ENCODE measurements around the gene AGRN. TPM values are rescaled to one million over a fixed set of nuclear protein-coding genes. Genes with fewer than 3 reads are reported as not detected.
"Not testable (repeated sequence)": the region's sequence is repeated elsewhere in the genome, so short reads cannot be mapped to it uniquely, and the experiment has no call there.

The AGRN gene
- total RNA-seq, 3 donors from 2014 or later (not counting 1 experiment from before 2014, with no cell fraction given), result 4.1 to 5.0 (median 4.6) TPM

DNA sequence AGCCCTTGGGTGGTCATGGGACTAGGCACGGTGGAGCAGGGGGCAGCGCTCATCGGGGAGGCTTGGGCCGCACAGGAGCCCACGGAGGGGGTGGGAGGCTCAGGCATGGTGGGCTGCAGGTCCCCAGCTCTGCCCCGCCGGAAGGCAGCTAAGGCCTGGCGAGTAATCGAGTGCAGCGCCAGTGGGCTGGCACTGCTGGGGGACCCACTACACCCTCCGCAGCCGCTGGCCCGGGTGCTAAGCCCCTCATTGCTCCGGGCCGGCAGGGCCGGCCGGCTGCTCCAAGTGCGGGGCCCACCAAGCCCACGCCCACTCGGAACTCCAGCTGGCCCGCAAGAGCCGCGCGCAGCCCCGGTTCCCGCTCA, 1.6 kb upstream of the AGRN start:
- H3K4me3 Mint-ChIP-seq; H3K36me3 ChIP-seq (ENCODE audit: control insufficient read depth, insufficient read depth, low read length); H3K27ac Mint-ChIP-seq; ATAC-seq; H3K4me3 ChIP-seq (ENCODE audit: low read length); H3K9me3 Mint-ChIP-seq; intact Hi-C loops (cut with micrococcal nuclease); H3K9me3 ChIP-seq (ENCODE audit: control insufficient read depth, insufficient read depth, low read length); H3K27ac ChIP-seq (ENCODE audit: low read length); H3K27me3 Mint-ChIP-seq (ENCODE audit: low read depth in 2 of 2); DNase-seq; H3K36me3 Mint-ChIP-seq: not testable (repeated sequence)
- H3K4me1 ChIP-seq (ENCODE audit: control insufficient read depth, insufficient read depth, low read length), result peaks cover 43% of the 10 kb centered on the region
- 96% methylated on average over 26 of the region's 26 CpGs for WGBS (ENCODE audit: insufficient coverage)
- peaks cover 11% of the 10 kb centered on the region for H3K27me3 ChIP-seq (ENCODE audit: control insufficient read depth, insufficient read depth, low read length)
- peaks cover 14 to 26% of the 10 kb centered on the region in 2 donors for H3K4me1 Mint-ChIP-seq

DNA sequence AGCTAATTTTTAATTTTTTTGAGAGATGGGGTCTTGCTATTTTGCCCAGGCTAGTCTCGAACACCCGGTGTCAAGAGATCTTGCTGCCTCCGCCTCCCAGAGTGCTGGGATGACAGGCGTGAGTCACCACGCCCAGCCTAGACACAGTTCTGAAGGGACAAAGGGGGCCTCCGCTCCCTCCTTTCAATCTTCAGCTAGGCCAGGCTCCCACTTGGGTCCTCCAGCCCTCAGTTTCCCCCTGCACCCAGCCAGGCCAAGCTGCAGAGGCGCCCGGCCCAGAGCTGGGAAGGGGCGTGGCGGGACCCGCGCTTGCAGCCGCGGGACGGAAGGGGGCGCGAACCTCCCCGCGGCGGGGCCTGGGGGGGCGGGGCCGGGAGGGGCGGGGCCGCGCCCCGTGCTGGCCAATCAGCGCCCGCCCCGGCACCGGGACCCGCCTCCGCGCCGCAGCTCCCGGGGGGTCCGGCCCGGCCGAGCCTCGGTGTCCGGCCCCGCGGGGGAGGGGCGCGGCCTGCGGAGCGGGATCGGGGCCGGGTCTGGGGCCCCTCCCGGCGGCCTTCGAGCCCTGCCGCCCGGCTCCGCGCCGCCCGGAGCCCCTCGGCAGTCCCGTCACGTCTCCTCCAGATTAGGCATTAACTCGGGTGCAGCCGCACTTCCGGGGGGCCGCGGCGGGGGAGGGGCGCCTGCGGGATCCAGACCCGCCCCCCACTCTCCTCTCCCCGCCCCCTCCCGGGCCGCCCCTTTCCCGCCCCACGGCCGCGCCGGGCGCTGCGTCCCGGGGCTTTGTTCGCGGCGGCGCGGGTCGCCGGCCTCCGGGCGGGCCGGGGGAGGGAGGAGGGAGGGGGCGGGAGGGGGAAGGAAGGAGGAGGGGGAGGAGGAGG, 559 bp upstream of the AGRN start:
- Histone ChIP-seq H3K27ac (ENCODE audit: low read length) (no peak overlapping the region), H3K27me3 (ENCODE audit: control insufficient read depth, insufficient read depth, low read length) (peaks cover 11% of the 10 kb centered on the region), H3K36me3 (ENCODE audit: control insufficient read depth, insufficient read depth, low read length) (no peaks in the 10 kb centered on the region), H3K9me3 (ENCODE audit: control insufficient read depth, insufficient read depth, low read length) (no peaks in the 10 kb centered on the region), H3K4me1 (ENCODE audit: control insufficient read depth, insufficient read depth, low read length) (peaks cover 33% of the 10 kb centered on the region), H3K4me3 (ENCODE audit: low read length) (peak overlapping the region; percentile 25)
- TF ChIP-seq, protein P1, sequence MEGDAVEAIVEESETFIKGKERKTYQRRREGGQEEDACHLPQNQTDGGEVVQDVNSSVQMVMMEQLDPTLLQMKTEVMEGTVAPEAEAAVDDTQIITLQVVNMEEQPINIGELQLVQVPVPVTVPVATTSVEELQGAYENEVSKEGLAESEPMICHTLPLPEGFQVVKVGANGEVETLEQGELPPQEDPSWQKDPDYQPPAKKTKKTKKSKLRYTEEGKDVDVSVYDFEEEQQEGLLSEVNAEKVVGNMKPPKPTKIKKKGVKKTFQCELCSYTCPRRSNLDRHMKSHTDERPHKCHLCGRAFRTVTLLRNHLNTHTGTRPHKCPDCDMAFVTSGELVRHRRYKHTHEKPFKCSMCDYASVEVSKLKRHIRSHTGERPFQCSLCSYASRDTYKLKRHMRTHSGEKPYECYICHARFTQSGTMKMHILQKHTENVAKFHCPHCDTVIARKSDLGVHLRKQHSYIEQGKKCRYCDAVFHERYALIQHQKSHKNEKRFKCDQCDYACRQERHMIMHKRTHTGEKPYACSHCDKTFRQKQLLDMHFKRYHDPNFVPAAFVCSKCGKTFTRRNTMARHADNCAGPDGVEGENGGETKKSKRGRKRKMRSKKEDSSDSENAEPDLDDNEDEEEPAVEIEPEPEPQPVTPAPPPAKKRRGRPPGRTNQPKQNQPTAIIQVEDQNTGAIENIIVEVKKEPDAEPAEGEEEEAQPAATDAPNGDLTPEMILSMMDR (IDR thresholded peaks at IDR 0.05), result peak; percentile 34
- intact Hi-C loops (cut with micrococcal nuclease), result no loop called here
- H3K4me1 Mint-ChIP-seq, result peaks cover 3 to 18% of the 10 kb centered on the region in 2 donors
- peaks cover 0 to 9% of the 10 kb centered on the region in 2 donors for H3K27me3 Mint-ChIP-seq (ENCODE audit: low read depth in 2 of 2)
- H3K27ac Mint-ChIP-seq, result no peak overlapping the region
- peak; percentile 85 to 92 (median 88) for ATAC-seq
- peak; percentile 75 to 90 for DNase-seq
- no peaks in the 10 kb centered on the region for H3K36me3 Mint-ChIP-seq
- H3K9me3 Mint-ChIP-seq, result no peaks in the 10 kb centered on the region
- 2% methylated on average over 62 of the region's 91 CpGs for WGBS (ENCODE audit: insufficient coverage)
- peak overlapping the region; percentile 42 for H3K4me3 Mint-ChIP-seq

DNA sequence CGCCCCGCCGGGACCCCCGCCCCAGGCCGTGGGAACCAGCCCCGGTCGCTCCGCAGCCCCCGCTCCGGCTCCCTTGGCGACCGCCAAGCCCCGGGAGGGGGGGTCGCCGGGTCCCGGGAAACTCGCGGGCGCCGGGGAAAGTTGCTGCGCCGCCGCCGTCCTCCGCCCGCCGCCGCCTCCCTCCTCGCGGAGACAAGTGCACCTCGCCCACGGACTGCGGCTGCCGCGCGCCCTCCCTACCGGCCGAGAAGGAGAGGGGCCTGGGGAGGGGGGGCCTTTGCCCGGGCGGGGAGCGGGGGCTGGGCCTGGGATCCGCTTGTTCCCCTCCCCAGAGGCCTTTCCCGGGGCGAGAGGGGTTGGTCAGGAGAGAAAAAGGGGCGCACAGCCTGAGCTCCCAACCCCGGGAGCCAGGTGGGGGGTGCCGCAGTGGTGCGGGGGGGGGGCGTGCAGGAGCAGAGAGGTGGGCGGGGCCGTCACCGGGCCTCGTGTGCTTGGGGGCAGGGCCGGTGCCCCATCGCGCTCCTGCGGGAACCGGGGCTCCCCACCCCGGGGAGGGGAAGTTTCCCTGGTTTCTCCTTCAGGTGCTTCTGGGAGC, 592 bp downstream of the AGRN start:
- TF ChIP-seq, protein P1 (IDR thresholded peaks at IDR 0.05), result no peak
- Mint-ChIP-seq H3K27me3 (ENCODE audit: low read depth in 2 of 2) (peaks cover 0 to 9% of the 10 kb centered on the region in 2 donors), H3K9me3 (no peaks in the 10 kb centered on the region), H3K4me3 (peak overlapping the region; percentile 72), H3K4me1 (peaks cover 0 to 18% of the 10 kb centered on the region in 2 donors), H3K36me3 (no peaks in the 10 kb centered on the region), H3K27ac (no peak overlapping the region)
- no peak overlapping the region for H3K27ac ChIP-seq (ENCODE audit: low read length)
- no peak for ATAC-seq
- no peaks in the 10 kb centered on the region for H3K9me3 ChIP-seq (ENCODE audit: control insufficient read depth, insufficient read depth, low read length)
- H3K36me3 ChIP-seq (ENCODE audit: control insufficient read depth, insufficient read depth, low read length), result no peaks in the 10 kb centered on the region
- H3K27me3 ChIP-seq (ENCODE audit: control insufficient read depth, insufficient read depth, low read length), result peaks cover 11% of the 10 kb centered on the region
- H3K4me3 ChIP-seq (ENCODE audit: low read length), result no peak overlapping the region
- WGBS (ENCODE audit: insufficient coverage), result under 1% methylated on average over 53 of the region's 59 CpGs
- intact Hi-C loops (cut with micrococcal nuclease), result no loop called here
- DNase-seq, result peak in 1 of 2 donors; percentile 56
- H3K4me1 ChIP-seq (ENCODE audit: control insufficient read depth, insufficient read depth, low read length), result peaks cover 24% of the 10 kb centered on the region
